HCT116 (cell line): ENCODE results near the gene ALDOC. TPM values are rescaled to one million over a fixed set of nuclear protein-coding genes. Genes with fewer than 3 reads are reported as not detected.

Experiments used
- ATAC-seq: fragments of 200-7000 bp; cut with Tn5 transposase; 2 replicates; pipeline ENCODE4 v1.9.1; 2020; ENCODE audit warnings: mild to moderate bottlenecking, moderate library complexity
- BruUV-seq: library from RNA; stranded (reverse); fragments of 400-500 nt; replicated peaks from 2 replicates; lab custom pipeline; 2021; lab: Mats Ljungman, UMichigan
- CTCF ChIA-PET: fragments of 300-600 bp; sonication (Branson Sonifier 250); formaldehyde crosslinking; loops from one replicate; lab custom pipeline; 2021; ENCODE audit warnings: antibody characterized with exemption; lab: Charles Lee
- POLR2A ChIA-PET: fragments of 300-600, 350-600 bp; sonication (Branson Sonifier 250); formaldehyde crosslinking; loops from one replicate; lab custom pipeline; 2021; ENCODE audit warnings: antibody characterized with exemption; lab: Charles Lee
- RAD21 ChIA-PET, 2 experiments: fragments of 300-600 bp; sonication (Branson Sonifier 250); formaldehyde crosslinking; loops; one replicate each; lab custom pipeline; 2023; ENCODE audit warnings: low total read pairs in 2 of 2; ENCODE audit not compliant: uncharacterized antibody in 2 of 2, unreplicated experiment in 2 of 2, low non-redundant PET in 1 of 2; lab: Charles Lee
- DNase-seq: peaks from one replicate; pipeline ENCODE4 v3.0.0-alpha.2; 2010; ENCODE audit warnings: low read depth, low spot score
- H2AFZ ChIP-seq: fragments of 200-600 bp; shearing (Covaris generic), sonication (generic); 2 replicates; pipeline ENCODE4 v1.6.1; 2017; ENCODE audit warnings: low read depth, mixed run types, mixed read lengths, antibody characterized with exemption, low read length; ENCODE audit not compliant: poor library complexity, severe bottlenecking
- H3K27ac ChIP-seq: 2 replicates; pipeline ENCODE4 v1.5.1; 2012; ENCODE audit warnings: low read depth, low read length
- H3K27me3 ChIP-seq: fragments of 200-600 bp; sonication (generic); 2 replicates; pipeline ENCODE4 v1.6.1; 2016; ENCODE audit warnings: mixed run types, low read length, mixed read lengths; ENCODE audit not compliant: insufficient read depth
- H3K36me3 ChIP-seq, 2 experiments: fragments of 200-500 bp in 1 of 2; fragments of 200-600 bp in 1 of 2; sonication (Bioruptor generic) in 1 of 2; sonication (generic) in 1 of 2; 2 replicates each; pipeline versions ENCODE4 v1.5.1 to v1.6.1; 2014 to 2016; ENCODE audit warnings: low read length in 2 of 2, inconsistent platforms in 1 of 2, mixed read lengths in 1 of 2, mixed run types in 1 of 2; ENCODE audit not compliant: insufficient read depth in 2 of 2, control insufficient read depth in 1 of 2
- H3K4me1 ChIP-seq, 2 experiments: fragments of 200-600 bp in 1 of 2; sonication (generic) in 1 of 2; 2 replicates each; pipeline versions ENCODE4 v1.5.1 to v1.6.1; 2012 to 2017; ENCODE audit warnings: low read length in 2 of 2, inconsistent platforms in 1 of 2, mild to moderate bottlenecking in 1 of 2, mixed read lengths in 1 of 2, mixed run types in 1 of 2, moderate library complexity in 1 of 2; ENCODE audit not compliant: insufficient read depth in 2 of 2, control insufficient read depth in 1 of 2
- H3K4me2 ChIP-seq: fragments of 200-600 bp; sonication (generic); 2 replicates; pipeline ENCODE4 v1.6.1; 2017; ENCODE audit warnings: mixed run types, low read length, mixed read lengths
- H3K4me3 ChIP-seq, 2 experiments: fragments of 200-600 bp in 1 of 2; sonication (generic) in 1 of 2; replicated peaks in 1 of 2; 2 replicates each; pipeline ENCODE4 v1.5.1; 2011 to 2016; ENCODE audit warnings: low read length in 2 of 2, control low read depth in 1 of 2, low read depth in 1 of 2, mild to moderate bottlenecking in 1 of 2, mixed read lengths in 1 of 2, mixed run types in 1 of 2
- H3K79me2 ChIP-seq: fragments of 200-600 bp; sonication (generic); 2 replicates; pipeline ENCODE4 v1.6.1; 2017; ENCODE audit warnings: mild to moderate bottlenecking, mixed run types, low read length, moderate library complexity, mixed read lengths; ENCODE audit not compliant: insufficient read depth
- H3K9ac ChIP-seq: fragments of 200-600 bp; sonication (generic); 2 replicates; pipeline ENCODE4 v1.6.1; 2016; ENCODE audit warnings: low read length, mixed read lengths
- H3K9me2 ChIP-seq: fragments of 200-600 bp; sonication (generic), shearing (Covaris generic); 2 replicates; pipeline ENCODE4 v1.6.1; 2017; ENCODE audit warnings: mixed run types, mild to moderate bottlenecking, moderate library complexity; ENCODE audit not compliant: insufficient read depth
- H3K9me3 ChIP-seq, 2 experiments: fragments of 200-500 bp in 1 of 2; fragments of 200-600 bp in 1 of 2; sonication (Bioruptor generic) in 1 of 2; sonication (generic) in 1 of 2; 2 replicates each; pipeline ENCODE4 v1.6.1; 2014 to 2017; ENCODE audit warnings: low read length in 2 of 2, mixed read lengths in 2 of 2, inconsistent platforms in 1 of 2, low read depth in 1 of 2, mild to moderate bottlenecking in 1 of 2, mixed run types in 1 of 2, moderate library complexity in 1 of 2; ENCODE audit not compliant: control insufficient read depth in 1 of 2, insufficient read depth in 1 of 2
- H4K20me1 ChIP-seq: fragments of 200-600 bp; sonication (generic), shearing (Covaris generic); 2 replicates; pipeline ENCODE4 v1.6.1; 2017; ENCODE audit warnings: mixed run types, mild to moderate bottlenecking, moderate library complexity; ENCODE audit not compliant: insufficient read depth
- ATF3 ChIP-seq: IDR thresholded peaks from 2 replicates; pipeline ENCODE4 v1.6.1; 2012
- CBX3 ChIP-seq: IDR thresholded peaks from 2 replicates; pipeline ENCODE4 v1.6.1; 2012; ENCODE audit warnings: low read depth
- EGR1 ChIP-seq: IDR thresholded peaks from 2 replicates; pipeline ENCODE4 v1.6.1; 2012; ENCODE audit warnings: low read depth
- ELF1 ChIP-seq: IDR thresholded peaks from 2 replicates; pipeline ENCODE4 v1.6.1; 2012; ENCODE audit warnings: low read depth, borderline replicate concordance
- EZH2 ChIP-seq: fragments of 200-600 bp; sonication (generic); IDR thresholded peaks from 2 replicates; pipeline ENCODE4 v1.6.1; 2017; ENCODE audit warnings: antibody characterized with exemption, mixed run types
- FOSL1 ChIP-seq: IDR thresholded peaks from 2 replicates; pipeline ENCODE4 v1.6.1; 2012; ENCODE audit warnings: low read depth
- JUND ChIP-seq: IDR thresholded peaks from 2 replicates; pipeline ENCODE4 v1.6.1; 2012
- MAX ChIP-seq: IDR thresholded peaks from 2 replicates; pipeline ENCODE4 v1.6.1; 2012
- POLR2A ChIP-seq: IDR thresholded peaks from 2 replicates; pipeline ENCODE4 v1.7.0; 2011; ENCODE audit warnings: borderline replicate concordance; ENCODE audit not compliant: insufficient read depth, insufficient read length; ENCODE audit errors: extremely low read depth
- POLR2AphosphoS5 ChIP-seq: IDR thresholded peaks from 2 replicates; pipeline ENCODE4 v1.6.1; 2011; ENCODE audit warnings: mild to moderate bottlenecking, low read depth, low read length, moderate library complexity
- RAD21 ChIP-seq: IDR thresholded peaks from 2 replicates; pipeline ENCODE4 v1.6.1; 2012; ENCODE audit warnings: low read depth, mild to moderate bottlenecking
- SIN3A ChIP-seq: IDR thresholded peaks from 2 replicates; pipeline ENCODE4 v1.6.1; 2012; ENCODE audit warnings: low read depth
- SP1 ChIP-seq: IDR thresholded peaks from 2 replicates; pipeline ENCODE4 v1.6.1; 2012; ENCODE audit warnings: low read depth
- SRF ChIP-seq: IDR thresholded peaks from 2 replicates; pipeline ENCODE4 v1.6.1; 2012; ENCODE audit warnings: low read depth
- TCF7L2 ChIP-seq: IDR thresholded peaks from 2 replicates; pipeline ENCODE4 v1.7.0; 2011; ENCODE audit warnings: borderline replicate concordance, inconsistent platforms; ENCODE audit not compliant: insufficient read depth, insufficient read length; ENCODE audit errors: extremely low read depth
- YY1 ChIP-seq: IDR thresholded peaks from 2 replicates; pipeline ENCODE4 v1.6.1; 2011; ENCODE audit warnings: low read length, low read depth, moderate library complexity, mild to moderate bottlenecking; ENCODE audit not compliant: insufficient replicate concordance; ENCODE audit errors: extremely low read depth
- ZFX ChIP-seq: fragments of 450-650 bp; IDR thresholded peaks from 2 replicates; pipeline ENCODE4 v1.6.1; 2017
- ZNF274 ChIP-seq: fragments of 200-500 bp; sonication (Bioruptor generic); IDR thresholded peaks from 2 replicates; pipeline ENCODE4 v1.6.1; 2014; ENCODE audit warnings: mild to moderate bottlenecking, low read depth, low read length, inconsistent platforms
- intact Hi-C: fragments of 100-400 bp; cut with micrococcal nuclease; formaldehyde crosslinking; loops from 2 replicates; pipeline ENCODE4 v1.10.0; 2022
- total RNA-seq: library from RNA; stranded (reverse); gene quantifications from one replicate; pipeline ENCODE4 v1.2.1, GENCODE V29; 2021; ENCODE audit not compliant: unreplicated experiment

ALDOC gene
- total RNA-seq, 1 experiment from 2014 or later = 82.8 TPM

- H3K79me2 ChIP-seq = peaks cover 55% of the 10 kb centered on the region
- H4K20me1 ChIP-seq = no peaks in the 10 kb centered on the region
- peaks cover 49 to 50% of the 10 kb centered on the region in 2 experiments for H3K36me3 ChIP-seq
- RAD21 ChIA-PET = no interaction called here
- BruUV-seq = no TSS peak
- H3K27me3 ChIP-seq = no peaks in the 10 kb centered on the region
- CTCF ChIA-PET = no interaction called here
- no peak for ATAC-seq
- H3K4me2 ChIP-seq = no peak overlapping the region
- H2AFZ ChIP-seq = no peak overlapping the region
- no peak for DNase-seq
- no peaks in the 10 kb centered on the region for H3K9me2 ChIP-seq
- POLR2A ChIA-PET = no interaction called here
- no peaks in the 10 kb centered on the region for H3K9me3 ChIP-seq
- no peak overlapping the region for H3K27ac ChIP-seq
- H3K4me1 ChIP-seq = no peaks in the 10 kb centered on the region
- no peak overlapping the region for H3K4me3 ChIP-seq
- TF ChIP-seq JUND (no peak), FOSL1 (no peak), CBX3 (no peak), RAD21 (no peak), TCF7L2 (no peak), POLR2AphosphoS5 (no peak), ZNF274 (no peak), MAX (no peak), SIN3A (no peak), SP1 (no peak), EGR1 (no peak), ZFX (no peak), POLR2A (no peak), YY1 (no peak)
- TF ChIP-seq, all 23 proteins: peak for 0
- intact Hi-C loops = no loop called here
- H3K9ac ChIP-seq = no peak overlapping the region
Measured at GRCh38 chr17:28592260-28592659, 15.6 kb upstream of the ALDOC start.

- no peak overlapping the region for H3K4me3 ChIP-seq
- no peaks in the 10 kb centered on the region for H3K4me1 ChIP-seq
- H3K27ac ChIP-seq = no peak overlapping the region
- H2AFZ ChIP-seq = no peak overlapping the region
- intact Hi-C loops = no loop called here
- H3K9me3 ChIP-seq = no peaks in the 10 kb centered on the region
- DNase-seq (no peak), ATAC-seq (no peak)
- no peak overlapping the region for H3K4me2 ChIP-seq
- POLR2A ChIA-PET = no interaction called here
- RAD21 ChIA-PET = no interaction called here
- H3K79me2 ChIP-seq = peaks cover 11% of the 10 kb centered on the region
- peaks cover 66 to 79% of the 10 kb centered on the region in 2 experiments for H3K36me3 ChIP-seq
- no peak overlapping the region for H3K9ac ChIP-seq
- CTCF ChIA-PET = no interaction called here
- BruUV-seq = no TSS peak
- H4K20me1 ChIP-seq = no peaks in the 10 kb centered on the region
- no peaks in the 10 kb centered on the region for H3K9me2 ChIP-seq
- TF ChIP-seq YY1 (no peak), ELF1 (no peak), FOSL1 (no peak), RAD21 (no peak), ATF3 (no peak), JUND (no peak), SRF (no peak), EZH2 (no peak)
- H3K27me3 ChIP-seq = no peaks in the 10 kb centered on the region
Measured at GRCh38 chr17:28585851-28586250, 9.2 kb upstream of the ALDOC start.
